ENCODE results near the gene PRKAR2B. TPM values are rescaled to one million over a fixed set of nuclear protein-coding genes. Genes with fewer than 3 reads are reported as not detected.
"Not testable (repeated sequence)": the region's sequence is repeated elsewhere in the genome, so short reads cannot be mapped to it uniquely, and the experiment has no call there.

Gene PRKAR2B
- total RNA-seq, 1 donor from 2014 or later = 7.8 TPM

- no peak for TF ChIP-seq CTCF (IDR thresholded peaks at IDR 0.05; ENCODE audit: unreplicated experiment)
- H3K27me3 Mint-ChIP-seq (ENCODE audit: low read depth) = no peaks in the 10 kb centered on the region
- peaks cover 12% of the 10 kb centered on the region for H3K4me1 Mint-ChIP-seq
- no peaks in the 10 kb centered on the region for H3K36me3 Mint-ChIP-seq
- no peaks in the 10 kb centered on the region for H3K9me3 Mint-ChIP-seq
- no peak for DNase-seq (ENCODE audit: low spot score in 2 of 2, unreplicated experiment in 2 of 2)
- H3K27ac Mint-ChIP-seq = no peak overlapping the region
- no peak overlapping the region for H3K4me3 Mint-ChIP-seq
Observed at GRCh38 chr7:107080533-107080932, 36.0 kb downstream of the PRKAR2B start.

GRCh38 chr7:107085180-107085579, 40.7 kb downstream of the PRKAR2B start:
- Mint-ChIP-seq H3K9me3 (no peaks in the 10 kb centered on the region), H3K4me3 (no peak overlapping the region), H3K36me3 (no peaks in the 10 kb centered on the region), H3K4me1 (peaks cover 2% of the 10 kb centered on the region), H3K27ac (no peak overlapping the region), H3K27me3 (ENCODE audit: low read depth) (no peaks in the 10 kb centered on the region)
- no peak for TF ChIP-seq CTCF (IDR thresholded peaks at IDR 0.05; ENCODE audit: unreplicated experiment)
- no peak for DNase-seq (ENCODE audit: low spot score in 2 of 2, unreplicated experiment in 2 of 2)

- H3K9me3 Mint-ChIP-seq = peaks cover 4% of the 10 kb centered on the region
- no peak for DNase-seq (ENCODE audit: low spot score in 2 of 2, unreplicated experiment in 2 of 2)
- H3K4me1 Mint-ChIP-seq = peaks cover 3% of the 10 kb centered on the region
- H3K27me3 Mint-ChIP-seq (ENCODE audit: low read depth) = no peaks in the 10 kb centered on the region
- no peaks in the 10 kb centered on the region for H3K36me3 Mint-ChIP-seq
- no peak for TF ChIP-seq CTCF (IDR thresholded peaks at IDR 0.05; ENCODE audit: unreplicated experiment)
- no peak overlapping the region for H3K27ac Mint-ChIP-seq
- no peak overlapping the region for H3K4me3 Mint-ChIP-seq
Observed at GRCh38 chr7:107089627-107090026, 45.1 kb downstream of the PRKAR2B start.

GRCh38 chr7:107090457-107090856, 46.0 kb downstream of the PRKAR2B start:
- Mint-ChIP-seq H3K36me3 (no peaks in the 10 kb centered on the region), H3K27ac (no peak overlapping the region), H3K4me1 (peaks cover 3% of the 10 kb centered on the region), H3K27me3 (ENCODE audit: low read depth) (no peaks in the 10 kb centered on the region), H3K9me3 (peaks cover 9% of the 10 kb centered on the region), H3K4me3 (no peak overlapping the region)
- DNase-seq (ENCODE audit: low spot score in 2 of 2, unreplicated experiment in 2 of 2) = no peak
- no peak for TF ChIP-seq CTCF (IDR thresholded peaks at IDR 0.05; ENCODE audit: unreplicated experiment)

GRCh38 chr7:107091306-107091705, 46.8 kb downstream of the PRKAR2B start:
- no peaks in the 10 kb centered on the region for H3K36me3 Mint-ChIP-seq
- no peak for TF ChIP-seq CTCF (IDR thresholded peaks at IDR 0.05; ENCODE audit: unreplicated experiment)

GRCh38 chr7:107093671-107094070, 49.2 kb downstream of the PRKAR2B start:
- not testable (repeated sequence) for H3K27ac Mint-ChIP-seq; DNase-seq (ENCODE audit: low spot score in 2 of 2, unreplicated experiment in 2 of 2); H3K4me3 Mint-ChIP-seq; H3K36me3 Mint-ChIP-seq; H3K27me3 Mint-ChIP-seq (ENCODE audit: low read depth); H3K4me1 Mint-ChIP-seq
- peaks cover 31% of the 10 kb centered on the region for H3K9me3 Mint-ChIP-seq

More at GRCh38 chr7:107091306-107091705, 46.8 kb downstream of the PRKAR2B start:
- peaks cover 13% of the 10 kb centered on the region for H3K9me3 Mint-ChIP-seq
- no peak for DNase-seq (ENCODE audit: low spot score in 2 of 2, unreplicated experiment in 2 of 2)
- no peak overlapping the region for H3K4me3 Mint-ChIP-seq
- no peak overlapping the region for H3K27ac Mint-ChIP-seq
- peaks cover 3% of the 10 kb centered on the region for H3K4me1 Mint-ChIP-seq
- H3K27me3 Mint-ChIP-seq (ENCODE audit: low read depth) = no peaks in the 10 kb centered on the region

- not testable (repeated sequence) for H3K4me1 Mint-ChIP-seq; H3K27me3 Mint-ChIP-seq (ENCODE audit: low read depth); H3K4me3 Mint-ChIP-seq; DNase-seq (ENCODE audit: low spot score in 2 of 2, unreplicated experiment in 2 of 2); H3K27ac Mint-ChIP-seq
- peaks cover 46% of the 10 kb centered on the region for H3K9me3 Mint-ChIP-seq
- H3K36me3 Mint-ChIP-seq = peaks cover 11% of the 10 kb centered on the region
Observed at GRCh38 chr7:107099154-107099553, 54.6 kb downstream of the PRKAR2B start.

Data from mesothelial cell of epicardium (in vitro differentiated cells).